KMS-11 (cell line): ENCODE results near the gene DTD1.

Source experiments
- H2AFZ ChIP-seq: fragments of 200-600 bp; sonication (generic); 2 replicates; pipeline ENCODE4 v1.6.1; 2016; ENCODE audit warnings: antibody characterized with exemption, mixed run types, low read depth
- H3K27ac ChIP-seq: fragments of 200-600 bp; sonication (generic); 2 replicates; pipeline ENCODE4 v1.6.1; 2016; ENCODE audit warnings: mild to moderate bottlenecking, mixed run types
- H3K27me3 ChIP-seq: fragments of 200-600 bp; sonication (generic); 2 replicates; pipeline ENCODE4 v1.6.1; 2017; ENCODE audit warnings: mild to moderate bottlenecking, low read depth, mixed run types, moderate library complexity; ENCODE audit not compliant: insufficient read depth
- H3K36me3 ChIP-seq: fragments of 200-600 bp; sonication (generic); 2 replicates; pipeline ENCODE4 v1.6.1; 2017; ENCODE audit warnings: mild to moderate bottlenecking, mixed run types; ENCODE audit not compliant: insufficient read depth
- H3K4me1 ChIP-seq: fragments of 200-600 bp; sonication (generic); 2 replicates; pipeline ENCODE4 v1.6.1; 2016; ENCODE audit warnings: mild to moderate bottlenecking, low read depth, mixed run types; ENCODE audit not compliant: poor library complexity, severe bottlenecking
- H3K4me2 ChIP-seq: fragments of 200-600 bp; sonication (generic); 2 replicates; pipeline ENCODE4 v1.7.0; 2016; ENCODE audit warnings: mild to moderate bottlenecking, mixed run types
- H3K4me3 ChIP-seq: fragments of 200-600 bp; sonication (generic); IDR thresholded peaks from 2 replicates; pipeline ENCODE4 v1.6.1; 2017; ENCODE audit warnings: low read depth, low read length, mixed read lengths; ENCODE audit not compliant: insufficient read depth
- H3K79me2 ChIP-seq: fragments of 200-600 bp; sonication (generic); 2 replicates; pipeline ENCODE4 v1.6.1; 2016; ENCODE audit warnings: low read depth, mixed run types; ENCODE audit not compliant: insufficient read depth
- H3K9ac ChIP-seq: fragments of 200-600 bp; sonication (generic); 2 replicates; pipeline ENCODE4 v1.6.1; 2016; ENCODE audit warnings: mild to moderate bottlenecking, mixed run types
- H4K20me1 ChIP-seq: fragments of 200-600 bp; sonication (generic); 2 replicates; pipeline ENCODE4 v1.6.1; 2016; ENCODE audit warnings: mild to moderate bottlenecking, mixed run types; ENCODE audit not compliant: insufficient read depth
- CTCF ChIP-seq: fragments of 200-600 bp; sonication (generic); conservative IDR thresholded peaks from 2 replicates; pipeline ENCODE4 v1.6.1; 2017; ENCODE audit warnings: low read depth, mild to moderate bottlenecking, antibody characterized with exemption, low read length, moderate library complexity, mixed read lengths

The DTD1 gene

GRCh38 chr20:18802012-18802634 is 214.3 kb downstream of the DTD1 start:
- no peaks in the 10 kb centered on the region for H4K20me1 ChIP-seq
- no peak overlapping the region for H3K4me3 ChIP-seq

GRCh38 chr20:18805881-18806280 is 218.0 kb downstream of the DTD1 start:
- Histone ChIP-seq H4K20me1 (no peaks in the 10 kb centered on the region), H3K27me3 (no peaks in the 10 kb centered on the region), H3K4me1 (no peaks in the 10 kb centered on the region), H3K79me2 (no peaks in the 10 kb centered on the region), H2AFZ (no peak overlapping the region), H3K9ac (no peak overlapping the region), H3K4me2 (no peak overlapping the region), H3K27ac (no peak overlapping the region), H3K36me3 (no peaks in the 10 kb centered on the region), H3K4me3 (no peak overlapping the region)
- no peak for TF ChIP-seq CTCF

More at GRCh38 chr20:18802012-18802634, 214.3 kb downstream of the DTD1 start:
- Histone ChIP-seq H3K4me1 (no peaks in the 10 kb centered on the region), H3K9ac (no peak overlapping the region), H3K27ac (no peak overlapping the region), H3K27me3 (no peaks in the 10 kb centered on the region), H3K4me2 (no peak overlapping the region), H2AFZ (no peak overlapping the region), H3K36me3 (no peaks in the 10 kb centered on the region), H3K79me2 (no peaks in the 10 kb centered on the region)
- no peak for TF ChIP-seq CTCF

- Histone ChIP-seq H4K20me1 (no peaks in the 10 kb centered on the region), H3K4me3 (no peak overlapping the region), H3K9ac (no peak overlapping the region), H2AFZ (no peak overlapping the region), H3K27ac (no peak overlapping the region), H3K79me2 (no peaks in the 10 kb centered on the region), H3K36me3 (no peaks in the 10 kb centered on the region), H3K4me2 (no peak overlapping the region), H3K27me3 (no peaks in the 10 kb centered on the region), H3K4me1 (no peaks in the 10 kb centered on the region)
- TF ChIP-seq CTCF = no peak
Measured at GRCh38 chr20:18808712-18809111, 220.9 kb downstream of the DTD1 start.

GRCh38 chr20:18811186-18811585 is 223.3 kb downstream of the DTD1 start:
- no peak for TF ChIP-seq CTCF
- no peak overlapping the region for H3K4me3 ChIP-seq
- H3K79me2 ChIP-seq = no peaks in the 10 kb centered on the region
- no peak overlapping the region for H3K9ac ChIP-seq
- no peaks in the 10 kb centered on the region for H3K4me1 ChIP-seq
- H3K36me3 ChIP-seq = no peaks in the 10 kb centered on the region
- H2AFZ ChIP-seq = no peak overlapping the region
- no peaks in the 10 kb centered on the region for H3K27me3 ChIP-seq
- no peaks in the 10 kb centered on the region for H4K20me1 ChIP-seq
- H3K4me2 ChIP-seq = no peak overlapping the region
- no peak overlapping the region for H3K27ac ChIP-seq
